MM.1S (cell line): ENCODE data around the gene ETAA1.

ENCODE experiments used
- EZH2 ChIP-seq: fragments of 300-600 bp; sonication (generic); optimal IDR thresholded peaks from 2 replicates; pipeline ENCODE3; 2017; ENCODE audit warnings: low read depth, mild to moderate bottlenecking, antibody characterized with exemption, low read length, mixed read lengths
- EZH2phosphoT487 ChIP-seq: fragments of 300-600 bp; sonication (generic); IDR thresholded peaks from 2 replicates; pipeline ENCODE4 v1.6.1; 2018; ENCODE audit warnings: antibody characterized with exemption, low read length
- TF ChIP-seq, protein P1 (sequence below): fragments of 300-600 bp; sonication (generic); IDR thresholded peaks from 2 replicates; pipeline ENCODE4 v1.5.1; 2016; ENCODE audit warnings: antibody characterized with exemption, low read length, mixed read lengths

DNA sequence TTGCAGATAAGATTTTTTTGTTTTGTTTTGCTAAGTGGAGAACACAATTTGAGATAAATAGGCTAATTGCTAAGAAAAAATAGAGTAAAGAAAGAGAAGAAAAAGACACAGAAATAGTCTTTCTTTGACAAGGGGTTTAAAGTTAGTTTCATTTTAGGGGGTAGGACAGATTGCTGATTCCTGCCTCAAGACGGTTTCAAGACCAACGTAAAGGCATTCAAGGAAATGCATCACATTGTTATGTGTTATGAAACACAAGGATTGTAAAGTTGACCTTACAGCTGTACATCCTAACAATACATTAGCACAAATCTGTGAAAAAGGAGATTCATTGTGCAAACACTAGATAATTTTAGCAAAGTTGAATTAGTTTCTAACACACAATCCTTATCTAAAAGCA, 22.7 kb upstream of the ETAA1 start:
- TF ChIP-seq, protein P1, sequence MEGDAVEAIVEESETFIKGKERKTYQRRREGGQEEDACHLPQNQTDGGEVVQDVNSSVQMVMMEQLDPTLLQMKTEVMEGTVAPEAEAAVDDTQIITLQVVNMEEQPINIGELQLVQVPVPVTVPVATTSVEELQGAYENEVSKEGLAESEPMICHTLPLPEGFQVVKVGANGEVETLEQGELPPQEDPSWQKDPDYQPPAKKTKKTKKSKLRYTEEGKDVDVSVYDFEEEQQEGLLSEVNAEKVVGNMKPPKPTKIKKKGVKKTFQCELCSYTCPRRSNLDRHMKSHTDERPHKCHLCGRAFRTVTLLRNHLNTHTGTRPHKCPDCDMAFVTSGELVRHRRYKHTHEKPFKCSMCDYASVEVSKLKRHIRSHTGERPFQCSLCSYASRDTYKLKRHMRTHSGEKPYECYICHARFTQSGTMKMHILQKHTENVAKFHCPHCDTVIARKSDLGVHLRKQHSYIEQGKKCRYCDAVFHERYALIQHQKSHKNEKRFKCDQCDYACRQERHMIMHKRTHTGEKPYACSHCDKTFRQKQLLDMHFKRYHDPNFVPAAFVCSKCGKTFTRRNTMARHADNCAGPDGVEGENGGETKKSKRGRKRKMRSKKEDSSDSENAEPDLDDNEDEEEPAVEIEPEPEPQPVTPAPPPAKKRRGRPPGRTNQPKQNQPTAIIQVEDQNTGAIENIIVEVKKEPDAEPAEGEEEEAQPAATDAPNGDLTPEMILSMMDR = no peak
- TF ChIP-seq EZH2 (no peak), EZH2phosphoT487 (no peak)
